HG03045 (cell line): ENCODE data around the gene ZNF260.
"Not testable (repeated sequence)": the region's sequence is repeated elsewhere in the genome, so short reads cannot be mapped to it uniquely, and the experiment has no call there.

Experiments used
- ATAC-seq: cut with Tn5 transposase; IDR thresholded peaks from one replicate; pipeline ENCODE4 v1.9.1; 2021; ENCODE audit warnings: mild to moderate bottlenecking, moderate library complexity; ENCODE audit not compliant: unreplicated experiment

ZNF260 gene

GRCh38 chr19:36528194-36528920, at the start of gene ZNF260:
Gene ZNF260, minus strand, starts transcription at chr19:36528271. Its CDS starts 13,033 bp downstream, at chr19:36515238.
- peak; percentile 84 for ATAC-seq

GRCh38 chr19:36577271-36577996, 49.4 kb upstream of the ZNF260 start:
- ATAC-seq: no peak

GRCh38 chr19:36574741-36575140, 46.7 kb upstream of the ZNF260 start:
- no peak for ATAC-seq

- ATAC-seq: no peak
Measured at GRCh38 chr19:36573895-36574720, 46.0 kb upstream of the ZNF260 start.

- ATAC-seq: peak; percentile 91
Measured at GRCh38 chr19:36573020-36573894, 45.2 kb upstream of the ZNF260 start, which contains the start of gene ZNF529. Gene ZNF529, minus strand, starts transcription at chr19:36573292. Its CDS starts 946 bp downstream, at chr19:36572346.

- ATAC-seq: no peak
Measured at GRCh38 chr19:36572593-36573019, 44.5 kb upstream of the ZNF260 start.

- ATAC-seq: no peak
Measured at GRCh38 chr19:36564391-36564790, 36.3 kb upstream of the ZNF260 start.

- no peak for ATAC-seq
Measured at GRCh38 chr19:36547001-36547732, 19.1 kb upstream of the ZNF260 start.

- ATAC-seq: no peak
Measured at GRCh38 chr19:36528921-36529518, 949 bp upstream of the ZNF260 start.

- no peak for ATAC-seq
Measured at GRCh38 chr19:36527873-36528193, 238 bp downstream of the ZNF260 start.

GRCh38 chr19:36527341-36527740, 730 bp downstream of the ZNF260 start:
- no peak for ATAC-seq

GRCh38 chr19:36526581-36526980, 1.5 kb downstream of the ZNF260 start:
- no peak for ATAC-seq

- ATAC-seq: no peak
Measured at GRCh38 chr19:36524617-36525016, 3.5 kb downstream of the ZNF260 start.

- ATAC-seq: no peak
Measured at GRCh38 chr19:36514012-36514612, 14.0 kb downstream of the ZNF260 start.

GRCh38 chr19:36508325-36508724, 19.7 kb downstream of the ZNF260 start:
- ATAC-seq: no peak

- ATAC-seq: no peak
Measured at GRCh38 chr19:36501973-36502372, 26.1 kb downstream of the ZNF260 start.

GRCh38 chr19:36497001-36497400, 31.1 kb downstream of the ZNF260 start:
- ATAC-seq: no peak

- ATAC-seq: not testable (repeated sequence)
Measured at GRCh38 chr19:36492689-36493453, 35.2 kb downstream of the ZNF260 start.
